Mesodermal cell (in vitro differentiated cells): Measurements from ENCODE around the gene DLG2.

Experiments
- H3K27ac ChIP-seq: 2 replicates; pipeline ENCODE4 v1.7.0; 2013; ENCODE audit warnings: mild to moderate bottlenecking, low read depth, low read length, moderate library complexity; ENCODE audit not compliant: severe bottlenecking
- H3K36me3 ChIP-seq: 2 replicates; pipeline ENCODE4 v1.7.1; 2013; ENCODE audit warnings: mild to moderate bottlenecking, low read length, moderate library complexity; ENCODE audit not compliant: control insufficient read depth, insufficient read depth
- H3K4me1 ChIP-seq: one replicate; pipeline ENCODE4 v1.7.1; 2013; ENCODE audit warnings: mild to moderate bottlenecking, low read length; ENCODE audit not compliant: insufficient read depth, control insufficient read depth, poor library complexity, severe bottlenecking
- H3K4me3 ChIP-seq: 2 replicates; pipeline ENCODE4 v1.7.0; 2013; ENCODE audit warnings: low read length, control low read depth, mild to moderate bottlenecking; ENCODE audit not compliant: insufficient read depth, poor library complexity, severe bottlenecking; ENCODE audit errors: extremely low read depth
- H3K9me3 ChIP-seq: 2 replicates; pipeline ENCODE4 v1.7.1; 2013; ENCODE audit warnings: mild to moderate bottlenecking, low read length, moderate library complexity; ENCODE audit not compliant: control insufficient read depth
- whole genome bisulfite sequencing, 2 experiments: methylation state at CpG; one replicate each; pipeline ENCODE4 v1.1.5; 2013; ENCODE audit warnings: missing lambda C conversion rate in 2 of 2; ENCODE audit not compliant: insufficient coverage in 2 of 2; 5-methylcytosine and 5-hydroxymethylcytosine counted together

Gene DLG2

DNA sequence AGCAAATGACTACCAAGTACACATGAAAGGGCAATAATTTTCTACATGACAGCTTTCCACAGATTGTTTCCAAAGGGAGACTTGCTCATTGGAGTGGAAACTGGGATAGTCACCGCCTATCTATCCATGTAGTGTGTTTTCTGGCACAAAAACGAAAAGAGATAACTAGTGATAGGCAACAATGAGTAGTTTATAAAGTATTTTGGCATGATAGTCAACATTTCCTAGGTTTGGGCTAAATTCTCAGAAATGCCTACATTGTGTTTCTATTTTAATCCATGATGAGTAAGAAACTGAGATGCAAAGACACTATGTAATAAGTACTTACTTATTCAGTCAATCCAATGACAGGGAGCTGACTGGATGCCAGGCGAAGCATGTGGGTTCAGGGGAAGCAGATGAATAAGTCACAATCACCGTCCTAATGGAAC is 1129.1 kb downstream of the DLG2 start:
- 81 to 91% methylated on average over 3 to 4 of the region's 4 CpGs for WGBS, 2 experiments
- Histone ChIP-seq H3K36me3 (no peaks in the 10 kb centered on the region), H3K9me3 (no peaks in the 10 kb centered on the region), H3K4me3 (no peak overlapping the region), H3K27ac (no peak overlapping the region), H3K4me1 (no peaks in the 10 kb centered on the region)

DNA sequence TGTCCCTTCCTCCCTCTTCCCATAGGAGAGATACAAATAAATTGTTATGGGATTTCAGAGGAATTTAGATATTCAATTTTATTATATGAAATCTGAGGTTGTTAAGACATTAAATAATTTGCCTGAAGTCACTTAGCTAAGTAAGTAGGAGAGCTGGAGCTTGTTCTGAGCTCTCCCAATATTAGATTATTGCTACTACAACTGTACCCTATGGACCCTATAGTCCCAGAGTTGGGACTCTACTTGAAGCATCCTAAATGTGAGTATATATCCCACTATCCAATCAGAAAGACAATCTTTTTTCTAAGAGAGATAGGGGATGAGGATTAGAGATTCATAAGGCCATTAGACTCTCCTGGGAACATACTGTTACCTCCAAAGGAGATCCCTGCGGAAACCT is 1130.0 kb downstream of the DLG2 start:
- no CpG with 5 or more reads among the region's 1 CpG for WGBS, 2 experiments
- Histone ChIP-seq H3K9me3 (no peaks in the 10 kb centered on the region), H3K27ac (no peak overlapping the region), H3K36me3 (no peaks in the 10 kb centered on the region), H3K4me3 (no peak overlapping the region), H3K4me1 (no peaks in the 10 kb centered on the region)

DNA sequence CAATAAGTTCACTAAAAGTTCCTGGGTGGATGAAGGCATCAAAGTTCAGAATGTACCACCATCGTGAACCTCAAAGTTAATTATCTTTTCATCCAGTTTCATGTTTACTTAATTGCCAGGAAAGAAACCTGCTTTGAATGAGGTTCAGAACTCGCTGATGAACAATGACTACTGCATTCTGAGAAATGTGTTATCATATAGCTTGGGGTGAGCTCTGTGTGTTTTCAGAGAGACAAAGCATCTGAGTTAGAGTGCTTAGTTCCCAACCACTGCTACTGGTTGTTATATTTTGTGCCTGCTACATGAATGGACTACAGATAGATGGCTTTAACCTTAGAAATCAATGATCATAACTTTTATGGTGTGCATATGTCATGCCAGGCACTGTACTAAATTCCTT is 1131.0 kb downstream of the DLG2 start:
- Histone ChIP-seq H3K36me3 (no peaks in the 10 kb centered on the region), H3K9me3 (no peaks in the 10 kb centered on the region), H3K27ac (no peak overlapping the region), H3K4me3 (no peak overlapping the region), H3K4me1 (no peaks in the 10 kb centered on the region)
- WGBS, 2 experiments: 100% methylated on average over 1 of the region's 2 CpGs; no CpG with 5 or more reads in 1 of the 2 experiments

DNA sequence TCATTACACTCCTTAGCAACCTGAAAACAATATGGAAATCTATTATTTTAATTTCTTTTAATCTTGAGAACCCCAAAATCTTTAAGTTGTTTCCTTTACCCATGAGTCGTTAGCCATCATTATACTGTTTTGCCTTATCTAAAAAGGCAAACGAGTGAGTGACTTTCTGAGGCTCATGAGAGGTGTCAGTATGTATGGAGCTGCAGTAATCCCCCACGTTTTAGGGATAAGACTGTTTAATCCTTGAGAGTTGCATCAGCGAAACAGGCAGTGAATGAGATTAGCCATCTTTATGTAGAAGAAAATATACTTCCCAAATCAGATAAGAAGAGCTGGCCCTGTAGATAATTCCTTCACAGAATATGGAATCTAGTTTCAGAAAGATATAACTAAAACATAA is 1147.0 kb downstream of the DLG2 start:
- WGBS, 2 experiments: 33 to 60% methylated on average over 1 of the region's 4 CpGs
- Histone ChIP-seq H3K27ac (no peak overlapping the region), H3K4me3 (no peak overlapping the region), H3K36me3 (no peaks in the 10 kb centered on the region), H3K9me3 (no peaks in the 10 kb centered on the region), H3K4me1 (no peaks in the 10 kb centered on the region)

DNA sequence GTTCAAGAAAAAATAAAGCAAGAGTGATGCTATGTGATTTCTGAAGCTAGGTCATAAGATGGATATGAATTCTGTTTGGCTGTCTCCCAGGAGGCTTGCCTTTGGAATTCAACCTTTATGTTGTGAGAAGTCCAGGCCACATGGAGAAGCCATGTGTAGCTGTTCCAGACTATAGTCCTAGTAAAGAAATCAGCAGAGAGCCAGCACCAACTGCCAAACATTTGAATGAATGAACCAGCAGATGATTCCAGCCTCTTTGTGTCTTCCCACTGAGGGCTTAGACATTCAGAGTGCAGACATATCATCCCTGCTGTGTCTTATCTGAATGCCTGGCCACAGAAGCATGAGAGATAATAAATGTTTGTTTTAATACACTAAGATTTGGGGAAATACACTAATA is 1150.6 kb downstream of the DLG2 start:
- no peak overlapping the region for H3K27ac ChIP-seq
- H3K4me1 ChIP-seq: no peaks in the 10 kb centered on the region
- H3K4me3 ChIP-seq: no peak overlapping the region
- no peaks in the 10 kb centered on the region for H3K9me3 ChIP-seq
- H3K36me3 ChIP-seq: no peaks in the 10 kb centered on the region

DNA sequence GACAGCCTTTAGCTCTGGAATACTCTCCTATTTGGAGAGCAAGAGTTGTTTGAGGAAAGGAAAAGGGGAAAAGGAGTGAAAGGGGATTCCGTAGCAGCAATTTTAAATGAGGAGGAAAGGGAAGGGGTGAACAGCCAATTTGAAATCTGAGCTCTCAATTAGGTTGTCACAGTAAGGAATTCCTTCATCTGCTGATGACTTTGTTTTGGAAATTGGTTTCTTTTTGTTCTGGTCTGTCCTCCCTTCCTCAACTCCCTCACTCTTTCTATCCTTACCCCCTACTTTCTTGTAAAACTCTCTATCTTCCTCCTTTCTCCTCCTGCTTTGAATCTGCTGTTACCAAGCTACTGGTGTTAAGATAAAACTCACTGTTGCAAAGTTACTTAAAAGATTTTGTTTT is 1155.6 kb downstream of the DLG2 start:
- no peak overlapping the region for H3K27ac ChIP-seq
- H3K36me3 ChIP-seq: no peaks in the 10 kb centered on the region
- 29 to 38% methylated on average over 1 of the region's 1 CpG for WGBS, 2 experiments
- no peaks in the 10 kb centered on the region for H3K4me1 ChIP-seq
- no peaks in the 10 kb centered on the region for H3K9me3 ChIP-seq
- H3K4me3 ChIP-seq: no peak overlapping the region

DNA sequence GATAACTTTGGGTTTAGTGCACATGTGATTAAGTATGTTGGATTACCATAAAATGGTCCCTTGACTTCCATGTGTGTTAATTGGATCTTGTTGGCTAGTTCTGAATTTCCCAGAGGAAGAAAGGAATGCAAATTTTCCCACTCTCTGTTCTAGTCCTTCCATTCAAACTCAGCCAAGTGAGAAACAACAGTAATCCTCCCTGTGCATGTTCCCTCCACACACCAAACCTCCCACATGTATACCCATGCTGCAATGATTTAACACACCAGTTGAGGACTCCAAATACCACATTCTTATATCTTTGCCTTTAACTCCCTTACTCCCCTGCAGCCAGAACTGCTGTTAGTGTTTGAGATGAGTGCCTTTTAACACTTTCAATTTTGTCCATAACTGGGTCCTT is 1158.9 kb downstream of the DLG2 start:
- H3K36me3 ChIP-seq: no peaks in the 10 kb centered on the region

DNA sequence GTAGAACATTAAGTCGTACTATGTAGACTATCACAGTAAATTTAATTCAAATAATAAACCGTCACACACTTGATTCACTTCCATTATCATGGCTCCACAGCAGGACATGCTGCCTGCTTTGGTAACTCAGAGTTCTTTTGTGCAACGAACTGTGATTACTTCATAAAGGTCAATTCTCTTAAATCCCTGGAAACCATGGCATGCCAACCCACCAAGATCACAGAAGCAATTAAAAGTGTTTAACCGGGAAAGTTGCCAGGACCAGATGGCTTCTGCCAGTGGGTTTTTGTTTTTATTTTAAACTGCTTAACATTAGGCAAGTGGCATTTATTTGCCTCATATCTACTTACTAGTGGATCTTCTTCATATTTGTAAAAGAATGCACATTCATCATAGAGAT is 1162.1 kb downstream of the DLG2 start:
- WGBS, 2 experiments: 67 to 88% methylated on average over 1 to 2 of the region's 4 CpGs
- no peak overlapping the region for H3K27ac ChIP-seq
- H3K36me3 ChIP-seq: no peaks in the 10 kb centered on the region
- no peaks in the 10 kb centered on the region for H3K9me3 ChIP-seq
- H3K4me1 ChIP-seq: no peaks in the 10 kb centered on the region
- no peak overlapping the region for H3K4me3 ChIP-seq

More for the DNA sequence above, 1158.9 kb downstream of the DLG2 start:
- Histone ChIP-seq H3K4me3 (no peak overlapping the region), H3K27ac (no peak overlapping the region), H3K4me1 (no peaks in the 10 kb centered on the region), H3K9me3 (no peaks in the 10 kb centered on the region)

DNA sequence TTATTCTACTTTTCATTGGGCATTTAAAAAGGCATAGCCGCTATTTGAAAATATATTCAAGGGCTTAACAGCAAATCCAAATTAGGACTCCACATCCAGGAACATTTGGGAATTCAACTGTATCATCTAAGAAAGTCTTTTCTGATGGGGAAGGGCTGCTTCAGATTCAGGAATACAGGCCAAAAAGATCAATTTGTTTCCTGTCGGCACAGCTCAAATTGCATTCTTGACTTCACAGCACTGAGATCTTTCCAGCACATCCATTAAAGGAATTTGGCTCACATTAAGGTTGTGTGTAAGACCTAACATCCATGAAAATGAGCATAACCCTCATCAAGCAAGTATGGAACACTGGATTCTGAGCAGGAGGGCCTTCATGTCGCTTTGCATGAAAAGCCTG is 1171.5 kb downstream of the DLG2 start:
- WGBS, 2 experiments: 91% methylated on average over 1 of the region's 3 CpGs; no CpG with 5 or more reads in 1 of the 2 experiments
- H3K27ac ChIP-seq: no peak overlapping the region
- H3K4me3 ChIP-seq: no peak overlapping the region
- H3K4me1 ChIP-seq: no peaks in the 10 kb centered on the region
- H3K36me3 ChIP-seq: no peaks in the 10 kb centered on the region
- no peaks in the 10 kb centered on the region for H3K9me3 ChIP-seq

DNA sequence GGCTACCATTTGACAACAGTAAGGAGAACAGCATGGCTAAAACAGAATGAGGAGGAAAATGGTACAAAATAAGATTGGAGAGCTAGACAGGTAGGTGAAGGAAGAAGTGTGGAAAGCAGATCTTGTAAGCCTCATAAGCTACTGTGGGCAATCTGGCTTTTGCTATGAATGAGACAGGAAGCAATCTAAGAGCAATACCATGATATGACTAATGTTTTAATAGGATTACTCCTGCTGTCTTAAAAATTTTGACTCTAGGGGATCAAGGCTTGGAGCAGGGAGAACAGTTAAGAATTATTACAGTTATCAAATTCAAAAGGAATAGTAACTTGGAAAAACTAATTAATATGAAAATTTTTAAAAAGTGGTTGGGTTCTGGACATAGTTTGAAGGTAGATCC is 1174.9 kb downstream of the DLG2 start:
- H3K36me3 ChIP-seq: no peaks in the 10 kb centered on the region

DNA sequence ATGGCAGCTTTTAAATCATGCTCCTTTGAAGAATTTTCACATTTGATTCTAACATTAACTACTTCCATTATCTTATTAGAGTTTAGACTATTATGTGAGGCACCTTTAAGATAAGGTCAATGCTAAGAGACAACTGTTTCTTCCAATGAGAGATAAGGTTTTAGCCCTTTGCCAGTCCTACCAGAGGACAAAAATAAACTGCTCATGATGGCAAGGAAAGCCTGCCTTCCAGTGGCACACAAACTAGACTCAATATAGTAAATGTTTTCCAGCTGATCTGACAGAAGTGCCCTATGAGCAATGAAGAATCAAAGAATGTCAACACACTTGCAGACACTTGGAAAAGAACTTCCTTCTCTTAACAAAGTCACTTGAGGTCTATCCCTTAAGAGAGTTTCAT is 1188.6 kb downstream of the DLG2 start:
- no peaks in the 10 kb centered on the region for H3K36me3 ChIP-seq
- no peak overlapping the region for H3K4me3 ChIP-seq
- H3K27ac ChIP-seq: no peak overlapping the region
- no peaks in the 10 kb centered on the region for H3K9me3 ChIP-seq
- no peaks in the 10 kb centered on the region for H3K4me1 ChIP-seq

More for the DNA sequence above, 1174.9 kb downstream of the DLG2 start:
- Histone ChIP-seq H3K4me1 (no peaks in the 10 kb centered on the region), H3K9me3 (no peaks in the 10 kb centered on the region), H3K27ac (no peak overlapping the region), H3K4me3 (no peak overlapping the region)
